GM18951 (cell line): ENCODE data around the gene AP1S2.

Source experiments
- POLR2A ChIP-seq: IDR thresholded peaks from 4 replicates; pipeline ENCODE4 v1.6.1; 2011; ENCODE audit warnings: mild to moderate bottlenecking; ENCODE audit not compliant: insufficient read length, insufficient read depth; ENCODE audit errors: extremely low read depth
- in situ Hi-C: fragments of 300-500 bp; cut with MboI; formaldehyde crosslinking; loops from one replicate; pipeline ENCODE4 v1.12.0; 2022; ENCODE audit warnings: low sequenced_read_pairs, mixed read lengths, inconsistent platforms; ENCODE audit not compliant: unreplicated experiment

AP1S2 gene

GRCh38 chrX:15866147-15866546, 11.5 kb upstream of the AP1S2 start:
- in situ Hi-C loops, result no loop called here
- no peak for TF ChIP-seq POLR2A

GRCh38 chrX:15864629-15865028, 10.0 kb upstream of the AP1S2 start:
- in situ Hi-C loops, result no loop called here
- no peak for TF ChIP-seq POLR2A

GRCh38 chrX:15864023-15864422, 9.4 kb upstream of the AP1S2 start:
- in situ Hi-C loops, result no loop called here
- TF ChIP-seq POLR2A, result no peak

GRCh38 chrX:15860921-15861320, 6.3 kb upstream of the AP1S2 start:
- in situ Hi-C loops, result no loop called here
- no peak for TF ChIP-seq POLR2A

GRCh38 chrX:15858051-15858450, 3.4 kb upstream of the AP1S2 start:
- in situ Hi-C loops, result no loop called here
- no peak for TF ChIP-seq POLR2A

GRCh38 chrX:15856636-15857035, 2.0 kb upstream of the AP1S2 start:
- in situ Hi-C loops, result no loop called here
- TF ChIP-seq POLR2A, result no peak

- in situ Hi-C loops, result no loop called here
- no peak for TF ChIP-seq POLR2A
Measured at GRCh38 chrX:15856222-15856587, 1.6 kb upstream of the AP1S2 start.

- TF ChIP-seq POLR2A, result no peak
- in situ Hi-C loops, result no loop called here
Measured at GRCh38 chrX:15855568-15856221, 1.1 kb upstream of the AP1S2 start.

GRCh38 chrX:15854080-15854655, 445 bp downstream of the AP1S2 start:
- in situ Hi-C loops, result no loop called here

GRCh38 chrX:15853586-15854079, 980 bp downstream of the AP1S2 start:
- in situ Hi-C loops, result no loop called here
- no peak for TF ChIP-seq POLR2A

More at GRCh38 chrX:15854080-15854655, 445 bp downstream of the AP1S2 start:
- no peak for TF ChIP-seq POLR2A

- in situ Hi-C loops, result no loop called here
- TF ChIP-seq POLR2A, result no peak
Measured at GRCh38 chrX:15849555-15849954, 5.1 kb downstream of the AP1S2 start.

GRCh38 chrX:15848576-15848975, 6.0 kb downstream of the AP1S2 start:
- no peak for TF ChIP-seq POLR2A
- in situ Hi-C loops, result no loop called here

- in situ Hi-C loops, result no loop called here
- TF ChIP-seq POLR2A, result no peak
Measured at GRCh38 chrX:15843960-15844359, 10.7 kb downstream of the AP1S2 start.

- in situ Hi-C loops, result no loop called here
- no peak for TF ChIP-seq POLR2A
Measured at GRCh38 chrX:15841853-15842516, 12.6 kb downstream of the AP1S2 start.

- TF ChIP-seq POLR2A, result no peak
- in situ Hi-C loops, result no loop called here
Measured at GRCh38 chrX:15838017-15838416, 16.6 kb downstream of the AP1S2 start.
